PC-3 (cell line): ENCODE measurements around the gene DMAC2.

ENCODE experiments used
- CTCF ChIP-seq: fragments of 300-600 bp; sonication (generic); conservative IDR thresholded peaks from 2 replicates; pipeline ENCODE4 v1.5.1; 2017; ENCODE audit warnings: antibody characterized with exemption, low read depth, mild to moderate bottlenecking, low read length
- EZH2 ChIP-seq: fragments of 300-600 bp; sonication (generic); IDR thresholded peaks from one replicate; pipeline ENCODE4 v1.6.1; 2017; ENCODE audit warnings: antibody characterized with exemption, mild to moderate bottlenecking, low read length; ENCODE audit not compliant: unreplicated experiment
- EZH2phosphoT487 ChIP-seq: fragments of 300-600 bp; sonication (generic); IDR thresholded peaks from 2 replicates; pipeline ENCODE4 v1.6.1; 2018; ENCODE audit warnings: mild to moderate bottlenecking, antibody characterized with exemption, low read length, borderline replicate concordance

GRCh38 chr19:41478171-41478570 lies 38.5 kb upstream of the DMAC2 start:
- TF ChIP-seq EZH2: no peak
- no peak for TF ChIP-seq CTCF
- no peak for TF ChIP-seq EZH2phosphoT487
